Measurements from ENCODE around the gene STOML2. TPM values are rescaled to one million over a fixed set of nuclear protein-coding genes. Genes with fewer than 3 reads are reported as not detected.

Gene STOML2
- total RNA-seq, 1 donor = 193 TPM

- H3K4me3 ChIP-seq (ENCODE audit: low read depth, low read length) = no peak overlapping the region
- TF ChIP-seq, protein P1, sequence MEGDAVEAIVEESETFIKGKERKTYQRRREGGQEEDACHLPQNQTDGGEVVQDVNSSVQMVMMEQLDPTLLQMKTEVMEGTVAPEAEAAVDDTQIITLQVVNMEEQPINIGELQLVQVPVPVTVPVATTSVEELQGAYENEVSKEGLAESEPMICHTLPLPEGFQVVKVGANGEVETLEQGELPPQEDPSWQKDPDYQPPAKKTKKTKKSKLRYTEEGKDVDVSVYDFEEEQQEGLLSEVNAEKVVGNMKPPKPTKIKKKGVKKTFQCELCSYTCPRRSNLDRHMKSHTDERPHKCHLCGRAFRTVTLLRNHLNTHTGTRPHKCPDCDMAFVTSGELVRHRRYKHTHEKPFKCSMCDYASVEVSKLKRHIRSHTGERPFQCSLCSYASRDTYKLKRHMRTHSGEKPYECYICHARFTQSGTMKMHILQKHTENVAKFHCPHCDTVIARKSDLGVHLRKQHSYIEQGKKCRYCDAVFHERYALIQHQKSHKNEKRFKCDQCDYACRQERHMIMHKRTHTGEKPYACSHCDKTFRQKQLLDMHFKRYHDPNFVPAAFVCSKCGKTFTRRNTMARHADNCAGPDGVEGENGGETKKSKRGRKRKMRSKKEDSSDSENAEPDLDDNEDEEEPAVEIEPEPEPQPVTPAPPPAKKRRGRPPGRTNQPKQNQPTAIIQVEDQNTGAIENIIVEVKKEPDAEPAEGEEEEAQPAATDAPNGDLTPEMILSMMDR (IDR thresholded peaks at IDR 0.05; ENCODE audit: insufficient read depth, low read depth, low read length) = no peak
- no peak for DNase-seq (ENCODE audit: low read depth)
Measured at GRCh38 chr9:35054185-35054835, 48.6 kb downstream of the STOML2 start.

GRCh38 chr9:35051069-35051967 lies 51.6 kb downstream of the STOML2 start:
- no peak overlapping the region for H3K4me3 ChIP-seq (ENCODE audit: low read depth, low read length)
- DNase-seq (ENCODE audit: low read depth) = peak; percentile 50
- TF ChIP-seq, protein P1 (IDR thresholded peaks at IDR 0.05; ENCODE audit: insufficient read depth, low read depth, low read length) = peak; percentile 79

Other genes with a start within 250 kb of the STOML2 start
- gene PHF24, start 144.8 kb downstream of the STOML2 start, total RNA-seq = not detected in 2 replicates
- 16.1 and 18.1 TPM in 2 replicates for gene DNAJB5, start 113.4 kb downstream of the STOML2 start, total RNA-seq
- 351 and 386 TPM in 2 replicates for gene VCP, start 30.5 kb downstream of the STOML2 start, total RNA-seq
- 22.5 and 23.7 TPM in 2 replicates for gene FANCG, start 23.2 kb downstream of the STOML2 start, total RNA-seq
- 13.5 and 14.7 TPM in 2 replicates for gene PIGO, start 6.5 kb downstream of the STOML2 start, total RNA-seq
- gene ATOSB, start 12.7 kb upstream of the STOML2 start, total RNA-seq = 21.2 and 21.3 TPM in 2 replicates
- gene UNC13B, start 58.9 kb upstream of the STOML2 start, total RNA-seq = 17.4 and 23.7 TPM in 2 replicates

Measured in fibroblast of villous mesenchyme (primary cell).